Measurements from ENCODE around the gene DGCR8.

The DGCR8 gene

GRCh38 chr22:20111689-20112622 is 31.9 kb downstream of the DGCR8 start:
- Histone ChIP-seq H4K12ac (ENCODE audit: low read depth, low read length) (no peak overlapping the region), H4K8ac (ENCODE audit: low read depth, low read length) (no peak overlapping the region), H2BK12ac (ENCODE audit: low read length) (no peak overlapping the region), H3K79me1 (ENCODE audit: low read length) (peaks cover 6% of the 10 kb centered on the region), H2AK5ac (ENCODE audit: low read length) (no peak overlapping the region), H3K9me3 (ENCODE audit: insufficient read depth, low read depth, low read length) (no peaks in the 10 kb centered on the region), H2BK5ac (ENCODE audit: low read depth, low read length, poor library complexity) (no peak overlapping the region), H3K4me3 (ENCODE audit: low read depth, low read length) (no peak overlapping the region), H3K79me2 (ENCODE audit: control insufficient read depth, insufficient read depth, low read length, poor library complexity) (peaks cover 7% of the 10 kb centered on the region), H3K4ac (ENCODE audit: low read depth, low read length) (no peak overlapping the region), H3K14ac (ENCODE audit: low read length) (no peak overlapping the region), H3K9ac (ENCODE audit: low read length) (no peak overlapping the region), H2BK120ac (ENCODE audit: insufficient read depth, low read length, poor library complexity) (no peak overlapping the region), H3K4me1 (ENCODE audit: control insufficient read depth in 1 of 2, insufficient read depth in 2 of 2, low read length in 2 of 2) (peaks cover 2 to 5% of the 10 kb centered on the region in 2 experiments), H3K27me3 (ENCODE audit: insufficient read depth, low read length) (no peaks in the 10 kb centered on the region), H3K4me2 (ENCODE audit: low read length) (no peak overlapping the region), H4K91ac (ENCODE audit: low read depth, low read length) (no peak overlapping the region), H3K27ac (ENCODE audit: low read depth, low read length) (no peak overlapping the region), H3K18ac (ENCODE audit: low read length) (no peak overlapping the region), H3K36me3 (ENCODE audit: control insufficient read depth in 1 of 2, insufficient read depth in 2 of 2, low read length in 2 of 2) (peaks cover 87 to 89% of the 10 kb centered on the region in 2 experiments), H2AFZ (ENCODE audit: insufficient read depth, low read length, poor library complexity) (no peak overlapping the region), H3K23ac (ENCODE audit: low read length) (no peak overlapping the region)
- no CpG with 5 or more reads among the region's 7 CpGs for WGBS (ENCODE audit: extremely low coverage, insufficient coverage, insufficient read length)
- no peak for DNase-seq

- Histone ChIP-seq H2BK12ac (ENCODE audit: low read length) (no peak overlapping the region), H3K18ac (ENCODE audit: low read length) (no peak overlapping the region), H3K36me3 (ENCODE audit: control insufficient read depth in 1 of 2, insufficient read depth in 2 of 2, low read length in 2 of 2) (peaks cover 78 to 80% of the 10 kb centered on the region in 2 experiments), H2AFZ (ENCODE audit: insufficient read depth, low read length, poor library complexity) (no peak overlapping the region), H2BK5ac (ENCODE audit: low read depth, low read length, poor library complexity) (no peak overlapping the region), H3K4me3 (ENCODE audit: low read depth, low read length) (no peak overlapping the region), H3K4me1 (ENCODE audit: control insufficient read depth in 1 of 2, insufficient read depth in 2 of 2, low read length in 2 of 2) (peaks cover 2 to 5% of the 10 kb centered on the region in 2 experiments), H3K79me1 (ENCODE audit: low read length) (peaks cover 10% of the 10 kb centered on the region), H3K9me3 (ENCODE audit: insufficient read depth, low read depth, low read length) (no peaks in the 10 kb centered on the region), H2AK5ac (ENCODE audit: low read length) (no peak overlapping the region), H3K27ac (ENCODE audit: low read depth, low read length) (no peak overlapping the region), H3K4me2 (ENCODE audit: low read length) (no peak overlapping the region), H3K79me2 (ENCODE audit: control insufficient read depth, insufficient read depth, low read length, poor library complexity) (peaks cover 10% of the 10 kb centered on the region), H4K91ac (ENCODE audit: low read depth, low read length) (no peak overlapping the region), H4K12ac (ENCODE audit: low read depth, low read length) (no peak overlapping the region), H3K27me3 (ENCODE audit: insufficient read depth, low read length) (no peaks in the 10 kb centered on the region), H3K14ac (ENCODE audit: low read length) (no peak overlapping the region), H4K8ac (ENCODE audit: low read depth, low read length) (no peak overlapping the region), H3K23ac (ENCODE audit: low read length) (no peak overlapping the region), H3K4ac (ENCODE audit: low read depth, low read length) (no peak overlapping the region), H3K9ac (ENCODE audit: low read length) (peak overlapping the region; percentile 13), H2BK120ac (ENCODE audit: insufficient read depth, low read length, poor library complexity) (no peak overlapping the region)
- no peak for DNase-seq
- no CpG with 5 or more reads among the region's 26 CpGs for WGBS (ENCODE audit: extremely low coverage, insufficient coverage, insufficient read length)
Measured at GRCh38 chr22:20112623-20113511, 32.8 kb downstream of the DGCR8 start.

GRCh38 chr22:20113551-20114310 is 33.7 kb downstream of the DGCR8 start:
- Histone ChIP-seq H3K9ac (ENCODE audit: low read length) (no peak overlapping the region), H4K12ac (ENCODE audit: low read depth, low read length) (no peak overlapping the region), H3K79me1 (ENCODE audit: low read length) (peaks cover 12% of the 10 kb centered on the region), H3K23ac (ENCODE audit: low read length) (no peak overlapping the region), H3K27ac (ENCODE audit: low read depth, low read length) (no peak overlapping the region), H2BK120ac (ENCODE audit: insufficient read depth, low read length, poor library complexity) (no peak overlapping the region), H3K79me2 (ENCODE audit: control insufficient read depth, insufficient read depth, low read length, poor library complexity) (peaks cover 16% of the 10 kb centered on the region), H3K4me1 (ENCODE audit: control insufficient read depth in 1 of 2, insufficient read depth in 2 of 2, low read length in 2 of 2) (peaks cover 4 to 8% of the 10 kb centered on the region in 2 experiments), H3K27me3 (ENCODE audit: insufficient read depth, low read length) (no peaks in the 10 kb centered on the region), H4K91ac (ENCODE audit: low read depth, low read length) (no peak overlapping the region), H3K18ac (ENCODE audit: low read length) (no peak overlapping the region), H3K4me2 (ENCODE audit: low read length) (no peak overlapping the region), H2AK5ac (ENCODE audit: low read length) (no peak overlapping the region), H3K9me3 (ENCODE audit: insufficient read depth, low read depth, low read length) (no peaks in the 10 kb centered on the region), H2AFZ (ENCODE audit: insufficient read depth, low read length, poor library complexity) (no peak overlapping the region), H2BK5ac (ENCODE audit: low read depth, low read length, poor library complexity) (no peak overlapping the region), H3K14ac (ENCODE audit: low read length) (no peak overlapping the region), H3K36me3 (ENCODE audit: control insufficient read depth in 1 of 2, insufficient read depth in 2 of 2, low read length in 2 of 2) (peaks cover 73 to 74% of the 10 kb centered on the region in 2 experiments), H2BK12ac (ENCODE audit: low read length) (no peak overlapping the region), H3K4ac (ENCODE audit: low read depth, low read length) (no peak overlapping the region), H4K8ac (ENCODE audit: low read depth, low read length) (no peak overlapping the region), H3K4me3 (ENCODE audit: low read depth, low read length) (no peak overlapping the region)
- no peak for DNase-seq
- WGBS (ENCODE audit: extremely low coverage, insufficient coverage, insufficient read length): no CpG with 5 or more reads among the region's 19 CpGs
